Fibroblast of skin of scalp (primary cell): ENCODE data around the gene SERPINB5.

Source experiments
- DNase-seq: peaks from one replicate; pipeline ENCODE4 v3.0.0-alpha.2; 2013

Gene SERPINB5

GRCh38 chr18:63528863-63529492, 52.2 kb downstream of the SERPINB5 start:
- DNase-seq, result no peak

GRCh38 chr18:63532471-63532870, 55.7 kb downstream of the SERPINB5 start:
- no peak for DNase-seq

GRCh38 chr18:63534615-63535014, 57.9 kb downstream of the SERPINB5 start:
- DNase-seq, result no peak

GRCh38 chr18:63539904-63540510, 63.2 kb downstream of the SERPINB5 start:
- peak; percentile 84 for DNase-seq

- no peak for DNase-seq
Observed at GRCh38 chr18:63542069-63542468, 65.3 kb downstream of the SERPINB5 start, which contains the start of gene SERPINB12. TSS of gene SERPINB12 (plus strand) at chr18:63542369. CDS start at chr18:63556160, 13,791 bp downstream.

- no peak for DNase-seq
Observed at GRCh38 chr18:63544017-63544416, 67.3 kb downstream of the SERPINB5 start.

- DNase-seq, result no peak
Observed at GRCh38 chr18:63545000-63545399, 68.2 kb downstream of the SERPINB5 start.

- DNase-seq, result no peak
Observed at GRCh38 chr18:63550068-63550467, 73.3 kb downstream of the SERPINB5 start.

GRCh38 chr18:63551769-63552168, 75.0 kb downstream of the SERPINB5 start:
- DNase-seq, result no peak

- DNase-seq, result no peak
Observed at GRCh38 chr18:63552581-63552980, 75.8 kb downstream of the SERPINB5 start.

GRCh38 chr18:63553081-63553480, 76.3 kb downstream of the SERPINB5 start:
- peak; percentile 92 for DNase-seq
